ENCODE results near the gene GLT1D1. TPM values are rescaled to one million over a fixed set of nuclear protein-coding genes. Genes with fewer than 3 reads are reported as not detected.

The GLT1D1 gene
- polyA plus RNA-seq, 3 donors = 40.6 to 55.6 (median 53.3) TPM

DNA sequence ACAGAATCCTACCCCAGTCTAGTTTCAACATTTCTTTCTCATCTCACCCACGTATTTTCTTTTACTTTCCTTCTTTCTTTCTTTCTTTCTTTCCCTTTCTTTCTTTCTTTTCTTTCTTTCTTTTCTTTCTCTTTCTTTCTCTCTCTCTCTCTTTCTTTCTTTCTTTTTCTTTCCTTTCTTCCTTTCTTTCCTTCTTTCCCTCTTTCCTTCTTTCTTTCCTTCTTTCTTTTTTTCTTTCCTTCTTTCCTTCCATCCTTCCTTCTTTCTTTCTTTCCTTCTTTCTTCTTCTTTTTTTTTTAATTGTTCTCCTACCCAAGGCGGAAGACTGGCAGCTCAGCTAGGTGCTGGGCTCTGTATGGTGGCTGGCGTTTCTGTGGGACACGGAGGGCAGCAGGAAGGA lies 55.0 kb downstream of the GLT1D1 start:
- H3K4me1 ChIP-seq (ENCODE audit: control insufficient read depth in 1 of 2, insufficient read depth in 2 of 2, low read length in 2 of 2) = no peaks in the 10 kb centered on the region
- TF ChIP-seq, protein P1, sequence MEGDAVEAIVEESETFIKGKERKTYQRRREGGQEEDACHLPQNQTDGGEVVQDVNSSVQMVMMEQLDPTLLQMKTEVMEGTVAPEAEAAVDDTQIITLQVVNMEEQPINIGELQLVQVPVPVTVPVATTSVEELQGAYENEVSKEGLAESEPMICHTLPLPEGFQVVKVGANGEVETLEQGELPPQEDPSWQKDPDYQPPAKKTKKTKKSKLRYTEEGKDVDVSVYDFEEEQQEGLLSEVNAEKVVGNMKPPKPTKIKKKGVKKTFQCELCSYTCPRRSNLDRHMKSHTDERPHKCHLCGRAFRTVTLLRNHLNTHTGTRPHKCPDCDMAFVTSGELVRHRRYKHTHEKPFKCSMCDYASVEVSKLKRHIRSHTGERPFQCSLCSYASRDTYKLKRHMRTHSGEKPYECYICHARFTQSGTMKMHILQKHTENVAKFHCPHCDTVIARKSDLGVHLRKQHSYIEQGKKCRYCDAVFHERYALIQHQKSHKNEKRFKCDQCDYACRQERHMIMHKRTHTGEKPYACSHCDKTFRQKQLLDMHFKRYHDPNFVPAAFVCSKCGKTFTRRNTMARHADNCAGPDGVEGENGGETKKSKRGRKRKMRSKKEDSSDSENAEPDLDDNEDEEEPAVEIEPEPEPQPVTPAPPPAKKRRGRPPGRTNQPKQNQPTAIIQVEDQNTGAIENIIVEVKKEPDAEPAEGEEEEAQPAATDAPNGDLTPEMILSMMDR (IDR thresholded peaks at IDR 0.05) = no peak
- Mint-ChIP-seq H3K27ac (peak overlapping the region in 1 of 7 donors; percentile 40), H3K36me3 (peaks cover 66 to 87% of the 10 kb centered on the region in 2 donors), H3K9me3 (peaks cover 0 to 3% (median 0%) of the 10 kb centered on the region in 7 donors), H3K27me3 (ENCODE audit: low read depth in 3 of 3) (peaks cover 0 to 5% (median 4%) of the 10 kb centered on the region in 3 donors), H3K4me3 (no peak overlapping the region), H3K4me1 (no peaks in the 10 kb centered on the region)
- no peak overlapping the region for H3K4me3 ChIP-seq (replicated peaks in 1 of 3; ENCODE audit: low read depth in 2 of 3, low read length in 3 of 3)
- intact Hi-C loops (cut with micrococcal nuclease) = no loop called here
- no peaks in the 10 kb centered on the region for H3K79me2 ChIP-seq (ENCODE audit: insufficient read depth, low read length)
- no peak overlapping the region for H2AFZ ChIP-seq (ENCODE audit: insufficient read depth, low read depth, low read length, poor library complexity, severe bottlenecking)
- H3K9me3 ChIP-seq (replicated peaks in 1 of 2; ENCODE audit: control insufficient read depth in 1 of 2, insufficient read depth in 1 of 2, low read length in 2 of 2) = no peaks in the 10 kb centered on the region
- H3K9ac ChIP-seq (ENCODE audit: insufficient read depth, low read length, poor library complexity, severe bottlenecking) = no peak overlapping the region
- no peak for DNase-seq
- H3K27ac ChIP-seq (ENCODE audit: low read depth in 1 of 2, low read length in 2 of 2) = no peak overlapping the region
- H3K4me2 ChIP-seq (replicated peaks; ENCODE audit: extremely low read depth, low read length, poor library complexity, severe bottlenecking) = no peak overlapping the region
- peaks cover 19 to 75% of the 10 kb centered on the region in 2 donors for H3K36me3 ChIP-seq (replicated peaks in 1 of 2; ENCODE audit: control insufficient read depth in 1 of 2, insufficient read depth in 2 of 2, low read length in 2 of 2)
- no peaks in the 10 kb centered on the region for H3K27me3 ChIP-seq (ENCODE audit: control insufficient read depth in 2 of 2, insufficient read depth in 2 of 2, low read length in 2 of 2)
- WGBS (ENCODE audit: insufficient coverage) = 100% methylated on average over 1 of the region's 4 CpGs
- H4K20me1 ChIP-seq (ENCODE audit: insufficient read depth, low read length) = peaks cover 95% of the 10 kb centered on the region

DNA sequence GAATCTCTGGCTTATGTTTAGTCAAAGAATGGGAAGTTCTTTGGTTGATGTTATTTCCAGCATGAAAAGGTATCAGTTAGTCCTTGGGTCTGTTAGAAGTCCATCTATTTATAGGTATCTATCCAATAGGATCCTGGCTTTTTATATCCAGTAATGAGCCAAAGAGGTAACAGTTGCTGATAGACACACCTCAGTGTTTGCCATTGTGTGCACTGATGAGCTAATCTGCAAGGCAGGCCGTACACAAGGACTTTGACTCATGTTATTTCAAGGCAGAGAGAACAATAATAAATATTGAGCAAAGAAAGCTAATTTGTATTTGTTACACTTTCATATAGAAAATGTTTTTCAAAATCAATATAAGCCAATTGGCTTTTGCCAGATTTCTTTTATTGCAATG lies 56.4 kb downstream of the GLT1D1 start:
- H3K36me3 ChIP-seq (replicated peaks in 1 of 2; ENCODE audit: control insufficient read depth in 1 of 2, insufficient read depth in 2 of 2, low read length in 2 of 2) = peaks cover 15 to 75% of the 10 kb centered on the region in 2 donors
- Mint-ChIP-seq H3K4me3 (no peak overlapping the region), H3K27me3 (ENCODE audit: low read depth in 3 of 3) (peaks cover 0 to 5% (median 4%) of the 10 kb centered on the region in 3 donors), H3K27ac (no peak overlapping the region), H3K4me1 (peaks cover 9% of the 10 kb centered on the region), H3K9me3 (peaks cover 0 to 2% (median 0%) of the 10 kb centered on the region in 7 donors), H3K36me3 (peaks cover 68 to 87% of the 10 kb centered on the region in 2 donors)
- no peak overlapping the region for H3K9ac ChIP-seq (ENCODE audit: insufficient read depth, low read length, poor library complexity, severe bottlenecking)
- no peaks in the 10 kb centered on the region for H3K27me3 ChIP-seq (ENCODE audit: control insufficient read depth in 2 of 2, insufficient read depth in 2 of 2, low read length in 2 of 2)
- no peak overlapping the region for H3K4me3 ChIP-seq (replicated peaks in 1 of 3; ENCODE audit: low read depth in 2 of 3, low read length in 3 of 3)
- no peak overlapping the region for H3K4me2 ChIP-seq (replicated peaks; ENCODE audit: extremely low read depth, low read length, poor library complexity, severe bottlenecking)
- peaks cover 11 to 13% of the 10 kb centered on the region in 2 donors for H3K4me1 ChIP-seq (ENCODE audit: control insufficient read depth in 1 of 2, insufficient read depth in 2 of 2, low read length in 2 of 2)
- H3K9me3 ChIP-seq (replicated peaks in 1 of 2; ENCODE audit: control insufficient read depth in 1 of 2, insufficient read depth in 1 of 2, low read length in 2 of 2) = no peaks in the 10 kb centered on the region
- TF ChIP-seq, protein P1 (IDR thresholded peaks at IDR 0.05) = no peak
- intact Hi-C loops (cut with micrococcal nuclease) = no loop called here
- WGBS (ENCODE audit: insufficient coverage) = no CpG with 5 or more reads among the region's 1 CpG
- H3K27ac ChIP-seq (ENCODE audit: low read depth in 1 of 2, low read length in 2 of 2) = no peak overlapping the region
- no peaks in the 10 kb centered on the region for H3K79me2 ChIP-seq (ENCODE audit: insufficient read depth, low read length)
- DNase-seq = no peak
- H4K20me1 ChIP-seq (ENCODE audit: insufficient read depth, low read length) = peaks cover 95% of the 10 kb centered on the region
- H2AFZ ChIP-seq (ENCODE audit: insufficient read depth, low read depth, low read length, poor library complexity, severe bottlenecking) = no peak overlapping the region

All from CD14-positive monocyte (primary cell).